SK-N-SH treated with all-trans-retinoic acid at 6 μM for 48 hours (cell line): ENCODE data around the gene HOXD11.

Experiments
- CSDC2 ChIP-seq: fragments of 250-450 bp; sonication (Bioruptor Pico); IDR thresholded peaks from 2 replicates; pipeline ENCODE4 v1.5.0; 2020; ENCODE audit warnings: mild to moderate bottlenecking, moderate library complexity
- ESRRG ChIP-seq: fragments of 250-450 bp; sonication (Bioruptor Pico); IDR thresholded peaks from 2 replicates; pipeline ENCODE4 v1.6.1; 2021; ENCODE audit warnings: mild to moderate bottlenecking
- PPARA ChIP-seq: fragments of 250-450 bp; sonication (Bioruptor Pico); IDR thresholded peaks from 2 replicates; pipeline ENCODE4 v1.5.0; 2020; ENCODE audit warnings: mild to moderate bottlenecking, borderline replicate concordance
- ZC3H10 ChIP-seq: fragments of 250-450 bp; sonication (Bioruptor Pico); IDR thresholded peaks from 2 replicates; pipeline ENCODE4 v1.5.1; 2021; ENCODE audit warnings: mild to moderate bottlenecking, moderate library complexity
- ZFP3 ChIP-seq: fragments of 250-450 bp; sonication (Bioruptor Pico); IDR thresholded peaks from 2 replicates; pipeline ENCODE4 v1.5.0; 2020; ENCODE audit warnings: mild to moderate bottlenecking, moderate library complexity
- TF ChIP-seq, protein P1 (sequence below): fragments of 250-450 bp; sonication (Bioruptor Pico); IDR thresholded peaks from 2 replicates; pipeline ENCODE4 v1.8.0; 2020; ENCODE audit warnings: mild to moderate bottlenecking, moderate library complexity, borderline replicate concordance

DNA sequence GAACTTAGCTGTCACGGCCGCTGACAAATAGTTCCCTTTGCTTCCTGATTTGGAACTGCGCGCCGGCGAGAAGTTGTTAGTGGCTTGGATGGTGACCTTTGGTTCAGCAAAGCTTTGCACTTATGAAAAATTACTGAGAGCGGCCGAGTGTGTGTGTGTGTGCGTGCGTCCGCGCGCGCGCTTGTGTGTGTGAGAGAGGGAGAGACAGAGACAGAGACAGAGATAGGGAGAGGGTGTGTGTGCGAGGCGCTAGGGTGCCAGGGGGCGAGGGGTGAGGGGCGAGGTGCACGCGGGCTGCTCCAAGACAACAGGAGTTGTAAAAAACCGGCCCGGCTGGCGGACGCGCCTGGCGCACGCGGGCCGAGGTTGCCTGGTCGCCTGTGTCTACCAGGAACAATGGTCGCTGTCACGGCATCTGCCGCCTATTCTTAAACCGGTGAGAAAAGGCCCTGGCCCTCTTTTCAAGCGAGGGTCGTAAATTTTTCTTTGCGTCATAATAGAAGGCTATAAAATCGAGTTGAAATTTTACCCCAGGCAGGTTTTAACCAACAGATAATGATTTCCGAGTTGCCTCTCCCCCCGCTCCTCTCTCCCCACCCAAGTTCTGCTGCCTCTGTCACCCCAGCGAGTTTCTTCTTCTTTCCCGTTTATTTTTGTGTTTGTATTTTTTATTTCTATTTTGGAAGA, 50.6 kb downstream of the HOXD11 start:
- TF ChIP-seq ESRRG (CRISPR knock-in tag) (no peak), ZC3H10 (no peak), ZFP3 (no peak), CSDC2 (CRISPR knock-in tag) (no peak), PPARA (no peak)
- TF ChIP-seq, protein P1, sequence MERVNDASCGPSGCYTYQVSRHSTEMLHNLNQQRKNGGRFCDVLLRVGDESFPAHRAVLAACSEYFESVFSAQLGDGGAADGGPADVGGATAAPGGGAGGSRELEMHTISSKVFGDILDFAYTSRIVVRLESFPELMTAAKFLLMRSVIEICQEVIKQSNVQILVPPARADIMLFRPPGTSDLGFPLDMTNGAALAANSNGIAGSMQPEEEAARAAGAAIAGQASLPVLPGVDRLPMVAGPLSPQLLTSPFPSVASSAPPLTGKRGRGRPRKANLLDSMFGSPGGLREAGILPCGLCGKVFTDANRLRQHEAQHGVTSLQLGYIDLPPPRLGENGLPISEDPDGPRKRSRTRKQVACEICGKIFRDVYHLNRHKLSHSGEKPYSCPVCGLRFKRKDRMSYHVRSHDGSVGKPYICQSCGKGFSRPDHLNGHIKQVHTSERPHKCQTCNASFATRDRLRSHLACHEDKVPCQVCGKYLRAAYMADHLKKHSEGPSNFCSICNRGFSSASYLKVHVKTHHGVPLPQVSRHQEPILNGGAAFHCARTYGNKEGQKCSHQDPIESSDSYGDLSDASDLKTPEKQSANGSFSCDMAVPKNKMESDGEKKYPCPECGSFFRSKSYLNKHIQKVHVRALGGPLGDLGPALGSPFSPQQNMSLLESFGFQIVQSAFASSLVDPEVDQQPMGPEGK (CRISPR knock-in tag): no peak
